ENCODE data around the gene HDAC1. TPM values are rescaled to one million over a fixed set of nuclear protein-coding genes. Genes with fewer than 3 reads are reported as not detected.

The HDAC1 gene
- total and polyA plus RNA-seq, 2 of the 4 experiments (the other 2 are of a cell fraction), result 95.5 to 139 TPM

DNA sequence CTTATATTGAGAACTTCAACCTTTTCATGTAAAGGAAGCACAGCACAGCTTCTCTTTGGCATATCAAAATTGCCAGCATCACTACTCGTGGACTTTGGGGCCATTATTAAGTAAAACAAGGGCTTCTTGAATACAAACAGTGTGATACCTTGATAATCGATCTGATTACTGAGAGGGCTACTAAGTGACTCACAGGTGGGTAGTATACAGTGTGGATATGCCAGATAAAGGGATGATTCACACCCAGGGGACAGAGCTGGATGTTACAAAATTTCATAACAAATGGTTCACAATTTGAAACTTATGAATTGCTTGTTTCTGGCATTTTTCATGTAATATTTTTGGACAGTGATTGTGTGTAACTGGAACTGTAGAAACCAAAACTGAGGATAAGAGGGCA, 15.4 kb downstream of the HDAC1 start:
- TF ChIP-seq, protein P1, sequence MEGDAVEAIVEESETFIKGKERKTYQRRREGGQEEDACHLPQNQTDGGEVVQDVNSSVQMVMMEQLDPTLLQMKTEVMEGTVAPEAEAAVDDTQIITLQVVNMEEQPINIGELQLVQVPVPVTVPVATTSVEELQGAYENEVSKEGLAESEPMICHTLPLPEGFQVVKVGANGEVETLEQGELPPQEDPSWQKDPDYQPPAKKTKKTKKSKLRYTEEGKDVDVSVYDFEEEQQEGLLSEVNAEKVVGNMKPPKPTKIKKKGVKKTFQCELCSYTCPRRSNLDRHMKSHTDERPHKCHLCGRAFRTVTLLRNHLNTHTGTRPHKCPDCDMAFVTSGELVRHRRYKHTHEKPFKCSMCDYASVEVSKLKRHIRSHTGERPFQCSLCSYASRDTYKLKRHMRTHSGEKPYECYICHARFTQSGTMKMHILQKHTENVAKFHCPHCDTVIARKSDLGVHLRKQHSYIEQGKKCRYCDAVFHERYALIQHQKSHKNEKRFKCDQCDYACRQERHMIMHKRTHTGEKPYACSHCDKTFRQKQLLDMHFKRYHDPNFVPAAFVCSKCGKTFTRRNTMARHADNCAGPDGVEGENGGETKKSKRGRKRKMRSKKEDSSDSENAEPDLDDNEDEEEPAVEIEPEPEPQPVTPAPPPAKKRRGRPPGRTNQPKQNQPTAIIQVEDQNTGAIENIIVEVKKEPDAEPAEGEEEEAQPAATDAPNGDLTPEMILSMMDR (conservative IDR thresholded peaks at IDR 0.05; ENCODE audit: low read depth, low read length), result no peak
- TF ChIP-seq CEBPB (IDR thresholded peaks at IDR 0.05; ENCODE audit: low read depth, low read length) (0 out of 2 replicates have a peak, but pooled peaks have one; percentile 15), SMC3 (IDR thresholded peaks at IDR 0.05; ENCODE audit: low read depth, low read length) (no peak), BHLHE40 (IDR thresholded peaks at IDR 0.05; ENCODE audit: low read depth, low read length) (no peak), FOS (IDR thresholded peaks at IDR 0.05; ENCODE audit: low read depth, low read length) (peak; percentile 51; the same call in 1 of the 2 replicates), NFE2L2 (IDR thresholded peaks at IDR 0.05; ENCODE audit: low read depth, low read length) (no peak), CHD1 (IDR thresholded peaks at IDR 0.05; ENCODE audit: low read depth, low read length) (no peak)
- TF ChIP-seq, protein P2, sequence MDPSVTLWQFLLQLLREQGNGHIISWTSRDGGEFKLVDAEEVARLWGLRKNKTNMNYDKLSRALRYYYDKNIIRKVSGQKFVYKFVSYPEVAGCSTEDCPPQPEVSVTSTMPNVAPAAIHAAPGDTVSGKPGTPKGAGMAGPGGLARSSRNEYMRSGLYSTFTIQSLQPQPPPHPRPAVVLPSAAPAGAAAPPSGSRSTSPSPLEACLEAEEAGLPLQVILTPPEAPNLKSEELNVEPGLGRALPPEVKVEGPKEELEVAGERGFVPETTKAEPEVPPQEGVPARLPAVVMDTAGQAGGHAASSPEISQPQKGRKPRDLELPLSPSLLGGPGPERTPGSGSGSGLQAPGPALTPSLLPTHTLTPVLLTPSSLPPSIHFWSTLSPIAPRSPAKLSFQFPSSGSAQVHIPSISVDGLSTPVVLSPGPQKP (IDR thresholded peaks at IDR 0.05; ENCODE audit: borderline replicate concordance, low read depth, low read length), result no peak
- TF ChIP-seq, protein P3, sequence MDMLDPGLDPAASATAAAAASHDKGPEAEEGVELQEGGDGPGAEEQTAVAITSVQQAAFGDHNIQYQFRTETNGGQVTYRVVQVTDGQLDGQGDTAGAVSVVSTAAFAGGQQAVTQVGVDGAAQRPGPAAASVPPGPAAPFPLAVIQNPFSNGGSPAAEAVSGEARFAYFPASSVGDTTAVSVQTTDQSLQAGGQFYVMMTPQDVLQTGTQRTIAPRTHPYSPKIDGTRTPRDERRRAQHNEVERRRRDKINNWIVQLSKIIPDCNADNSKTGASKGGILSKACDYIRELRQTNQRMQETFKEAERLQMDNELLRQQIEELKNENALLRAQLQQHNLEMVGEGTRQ (IDR thresholded peaks at IDR 0.05; ENCODE audit: low read depth, low read length), result no peak
- peaks cover 17% of the 10 kb centered on the region for H4K20me1 ChIP-seq (ENCODE audit: insufficient read depth, low read length)
- no peak overlapping the region for H3K56ac ChIP-seq (ENCODE audit: extremely low read depth, insufficient read depth, low read length)
- peaks cover 5% of the 10 kb centered on the region for H3K4me1 ChIP-seq (ENCODE audit: control insufficient read depth, insufficient read depth, low read length)
- in situ Hi-C loops (cut with MboI; ENCODE audit: low sequenced_read_pairs) (no loop called here), dilution Hi-C loops (cut with HindIII; ENCODE audit: low sequenced_read_pairs, unreplicated experiment) (no loop called here), intact Hi-C loops (cut with micrococcal nuclease) (no loop called here)
- H3K23ac ChIP-seq (ENCODE audit: low read depth, low read length), result no peak overlapping the region
- no peak overlapping the region for H3K4ac ChIP-seq (ENCODE audit: low read depth, low read length)
- ChIA-PET CTCF (no interaction called here), POLR2A (ENCODE audit: unreplicated experiment) (no interaction called here)
- no peak overlapping the region for H2BK20ac ChIP-seq (ENCODE audit: low read depth, low read length)
- H3K18ac ChIP-seq (ENCODE audit: low read depth, low read length), result no peak overlapping the region
- no peak overlapping the region for H3K14ac ChIP-seq (replicated peaks; ENCODE audit: low read depth, low read length)
- BruUV-seq (replicated peaks), result no TSS peak
- no peak overlapping the region for H2AFZ ChIP-seq (replicated peaks; ENCODE audit: low read length, poor library complexity)
- H3K27ac ChIP-seq (ENCODE audit: insufficient read depth, low read length), result no peak overlapping the region
- H3K4me3 ChIP-seq (ENCODE audit: insufficient read depth, low read depth, low read length), result no peak overlapping the region
- H2AK9ac ChIP-seq (replicated peaks; ENCODE audit: low read depth, low read length, poor library complexity), result no peak overlapping the region
- no peaks in the 10 kb centered on the region for H3K27me3 ChIP-seq (ENCODE audit: control insufficient read depth, insufficient read depth, low read length)
- no peaks in the 10 kb centered on the region; the same call in 1 of the 2 replicates for H3K9me3 ChIP-seq (ENCODE audit: control insufficient read depth, insufficient read depth, low read length)
- H2BK120ac ChIP-seq (ENCODE audit: low read depth, low read length), result no peak overlapping the region
- H3K9me1 ChIP-seq (ENCODE audit: insufficient read depth, low read length), result peaks cover 12% of the 10 kb centered on the region
- H4K8ac ChIP-seq (ENCODE audit: low read depth in 2 of 2, low read length in 2 of 2), result no peak overlapping the region
- H4K91ac ChIP-seq (ENCODE audit: insufficient read depth, low read depth, low read length), result no peak overlapping the region
- no peak overlapping the region for H4K5ac ChIP-seq (ENCODE audit: low read depth, low read length)
- no CpG with 5 or more reads among the region's 2 CpGs for WGBS, 2 experiments (ENCODE audit: extremely low coverage in 2 of 2, insufficient read length in 1 of 2)
- ATAC-seq (ENCODE audit: low read depth), result no peak
- no peak overlapping the region for H2BK15ac ChIP-seq (ENCODE audit: low read depth, low read length)
- H3K36me3 ChIP-seq (ENCODE audit: control insufficient read depth, insufficient read depth, low read length), result peaks cover 26% of the 10 kb centered on the region
- no peak overlapping the region for H2BK5ac ChIP-seq (ENCODE audit: low read depth, low read length, poor library complexity, severe bottlenecking)
- H3K4me2 ChIP-seq (ENCODE audit: low read depth, low read length), result no peak overlapping the region; the same call in 1 of the 2 replicates
- DNase-seq, result peak; percentile 54
- no peak overlapping the region for H2AK5ac ChIP-seq (ENCODE audit: low read depth, low read length)
- no peak overlapping the region for H3K9ac ChIP-seq (ENCODE audit: low read depth, low read length)
- peaks cover 39 to 75% of the 10 kb centered on the region in 2 experiments for H3K79me1 ChIP-seq (ENCODE audit: low read depth in 1 of 2, low read length in 2 of 2)

Data from IMR-90 (cell line).